ENCODE results near the gene CCT5. TPM values are rescaled to one million over a fixed set of nuclear protein-coding genes. Genes with fewer than 3 reads are reported as not detected.

The CCT5 gene
- total RNA-seq, 4 donors from 2014 or later = 65.8 to 154 (median 142) TPM

DNA sequence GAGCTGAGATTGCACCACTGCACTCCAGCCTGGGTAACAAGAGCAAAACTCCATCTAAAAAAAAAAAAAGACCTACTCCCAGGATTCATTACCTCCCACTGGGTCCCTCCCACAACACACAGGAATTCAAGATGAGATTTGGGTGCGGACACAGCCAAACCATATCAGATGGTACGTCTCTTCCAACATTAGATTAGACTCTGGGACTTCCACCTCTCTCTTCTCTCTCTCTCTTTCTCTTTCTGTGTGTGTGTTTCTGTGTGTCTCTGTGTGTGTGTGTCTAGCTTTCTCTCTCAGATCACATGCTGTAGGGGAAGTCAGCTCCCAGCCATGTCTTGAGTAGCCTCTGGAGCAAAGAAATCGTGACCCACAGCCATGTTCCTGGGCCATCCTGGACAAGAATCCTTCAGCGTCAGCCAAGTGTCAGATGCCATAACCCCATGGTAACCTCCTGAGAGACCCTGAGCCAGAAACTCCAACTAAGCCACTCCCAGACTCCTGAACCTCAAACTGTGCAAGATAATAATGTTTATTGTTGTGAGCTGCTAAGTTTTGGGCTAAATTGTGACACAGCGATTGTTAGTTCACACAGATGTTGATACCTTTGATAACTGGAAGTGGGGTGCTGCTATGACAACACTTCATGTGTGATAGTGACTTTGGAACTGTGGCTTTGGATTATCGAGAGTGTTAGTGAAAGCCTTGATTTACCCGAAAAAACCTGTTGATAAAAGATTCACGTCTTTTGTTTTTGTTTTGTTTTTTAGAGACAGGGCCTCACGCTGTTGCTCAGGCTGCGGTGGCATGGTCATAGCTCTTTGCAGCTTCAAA is 61.7 kb downstream of the CCT5 start:
- no peak overlapping the region for H3K4me3 ChIP-seq
- H3K36me3 ChIP-seq = no peaks in the 10 kb centered on the region
- no peaks in the 10 kb centered on the region for H3K9me3 ChIP-seq
- H3K4me1 ChIP-seq = peaks cover 21% of the 10 kb centered on the region
- TF ChIP-seq EP300 (IDR thresholded peaks at IDR 0.05) = no peak
- TF ChIP-seq, protein P1, sequence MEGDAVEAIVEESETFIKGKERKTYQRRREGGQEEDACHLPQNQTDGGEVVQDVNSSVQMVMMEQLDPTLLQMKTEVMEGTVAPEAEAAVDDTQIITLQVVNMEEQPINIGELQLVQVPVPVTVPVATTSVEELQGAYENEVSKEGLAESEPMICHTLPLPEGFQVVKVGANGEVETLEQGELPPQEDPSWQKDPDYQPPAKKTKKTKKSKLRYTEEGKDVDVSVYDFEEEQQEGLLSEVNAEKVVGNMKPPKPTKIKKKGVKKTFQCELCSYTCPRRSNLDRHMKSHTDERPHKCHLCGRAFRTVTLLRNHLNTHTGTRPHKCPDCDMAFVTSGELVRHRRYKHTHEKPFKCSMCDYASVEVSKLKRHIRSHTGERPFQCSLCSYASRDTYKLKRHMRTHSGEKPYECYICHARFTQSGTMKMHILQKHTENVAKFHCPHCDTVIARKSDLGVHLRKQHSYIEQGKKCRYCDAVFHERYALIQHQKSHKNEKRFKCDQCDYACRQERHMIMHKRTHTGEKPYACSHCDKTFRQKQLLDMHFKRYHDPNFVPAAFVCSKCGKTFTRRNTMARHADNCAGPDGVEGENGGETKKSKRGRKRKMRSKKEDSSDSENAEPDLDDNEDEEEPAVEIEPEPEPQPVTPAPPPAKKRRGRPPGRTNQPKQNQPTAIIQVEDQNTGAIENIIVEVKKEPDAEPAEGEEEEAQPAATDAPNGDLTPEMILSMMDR (IDR thresholded peaks at IDR 0.05) = no peak
- TF ChIP-seq POLR2AphosphoS5 (IDR thresholded peaks at IDR 0.05) = no peak
- TF ChIP-seq POLR2A (IDR thresholded peaks at IDR 0.05) = no peak
- WGBS = 81% methylated on average over 10 of the region's 10 CpGs
- no peak overlapping the region for H3K27ac ChIP-seq
- DNase-seq (ENCODE audit: low spot score in 2 of 2) = no peak
- H3K27me3 ChIP-seq = no peaks in the 10 kb centered on the region

DNA sequence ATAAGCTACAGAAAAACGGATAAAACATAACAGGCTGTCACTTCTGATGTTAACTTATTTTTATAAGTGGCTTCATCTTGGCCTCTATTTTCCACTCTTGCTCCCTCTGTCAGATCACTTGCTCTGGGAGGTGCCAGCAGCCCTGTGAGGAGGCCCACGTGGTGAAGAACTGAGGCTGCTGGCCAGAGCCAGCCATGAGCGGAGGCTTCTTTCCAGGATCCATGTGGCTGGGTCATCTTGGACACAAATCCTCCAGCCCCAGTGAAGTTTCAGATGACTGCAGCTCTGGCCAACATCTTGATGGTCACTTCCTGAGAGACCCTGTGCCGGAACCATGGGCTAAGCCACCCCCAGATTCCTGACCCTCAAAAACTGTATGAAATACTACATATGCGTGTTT is 65.1 kb downstream of the CCT5 start:
- peaks cover 6% of the 10 kb centered on the region for H3K4me1 ChIP-seq
- no peak for TF ChIP-seq POLR2A (IDR thresholded peaks at IDR 0.05)
- TF ChIP-seq, protein P1 (IDR thresholded peaks at IDR 0.05) = no peak
- no peak for TF ChIP-seq POLR2AphosphoS5 (IDR thresholded peaks at IDR 0.05)
- no peak for TF ChIP-seq EP300 (IDR thresholded peaks at IDR 0.05)
- no peaks in the 10 kb centered on the region for H3K36me3 ChIP-seq
- no peak for DNase-seq (ENCODE audit: low spot score in 2 of 2)
- no peak overlapping the region for H3K27ac ChIP-seq
- H3K4me3 ChIP-seq = no peak overlapping the region
- WGBS = 83% methylated on average over 5 of the region's 5 CpGs
- H3K9me3 ChIP-seq = no peaks in the 10 kb centered on the region
- H3K27me3 ChIP-seq = no peaks in the 10 kb centered on the region

Other genes starting within 250 kb of the CCT5 start
- gene ATPSCKMT, start 392 bp upstream of the CCT5 start, total RNA-seq = 10 to 100 TPM in 3 of 4 donors, 1 to 10 TPM in 1; 6.1 to 29.3 (median 20.6) TPM
- gene CMBL, start 57.6 kb downstream of the CCT5 start, total RNA-seq = 1 to 10 TPM in 3 of 4 donors, under 1 TPM in 1; 0.93 to 4.8 (median 2.7) TPM
- gene MARCHF6, start 103.4 kb downstream of the CCT5 start, total RNA-seq = 100 to 1,000 TPM in 3 of 4 donors, 10 to 100 TPM in 1; 89.7 to 273 (median 143) TPM
- gene ROPN1L, start 191.6 kb downstream of the CCT5 start, total RNA-seq = under 1 TPM in 1 of 4 donors, not detected in 3; 0.81 TPM